Esophagus (tissue), 2 donors: ENCODE measurements around the gene ELFN2. TPM values are rescaled to one million over a fixed set of nuclear protein-coding genes. Genes with fewer than 3 reads are reported as not detected.

Experiments used
- H3K27ac ChIP-seq, 2 donors: one replicate each; pipeline ENCODE4 v1.5.1; 2013; ENCODE audit warnings: low read depth in 2 of 2, mild to moderate bottlenecking in 2 of 2, inconsistent platforms in 1 of 2, low read length in 1 of 2, moderate library complexity in 1 of 2
- H3K27me3 ChIP-seq, 2 donors: one replicate each; pipeline ENCODE4 v1.6.1; 2013; ENCODE audit warnings: low read length in 2 of 2, control low read depth in 1 of 2, mild to moderate bottlenecking in 1 of 2; ENCODE audit not compliant: insufficient read depth in 2 of 2, control insufficient read depth in 1 of 2
- H3K36me3 ChIP-seq, 2 donors: one replicate each; pipeline ENCODE4 v1.6.1; 2013; ENCODE audit warnings: low read length in 1 of 2; ENCODE audit not compliant: control insufficient read depth in 2 of 2, insufficient read depth in 2 of 2
- H3K4me1 ChIP-seq, 2 donors: one replicate each; pipeline ENCODE4 v1.6.1; 2013; ENCODE audit warnings: low read length in 1 of 2; ENCODE audit not compliant: control insufficient read depth in 2 of 2, insufficient read depth in 2 of 2
- H3K4me3 ChIP-seq, 2 donors: one replicate each; pipeline ENCODE4 v1.5.1; 2013; ENCODE audit warnings: low read length in 2 of 2, mild to moderate bottlenecking in 2 of 2, low read depth in 1 of 2, moderate library complexity in 1 of 2
- H3K9me3 ChIP-seq, 2 donors: one replicate each; pipeline ENCODE4 v1.6.1; 2013; ENCODE audit warnings: mild to moderate bottlenecking in 2 of 2, low read depth in 1 of 2, low read length in 1 of 2, moderate library complexity in 1 of 2; ENCODE audit not compliant: control insufficient read depth in 2 of 2, insufficient read depth in 1 of 2
- WGBS, 2 donors: extraction: QIAGEN DNeasy Blood & Tissue Kit; methylation state at CpG; one replicate each; pipeline ENCODE4 v1.1.7; 2013; 5-methylcytosine and 5-hydroxymethylcytosine counted together
- polyA plus RNA-seq, 2 donors: library from polyadenylated mRNA; stranded (reverse); fragments of 200-250 nt; gene quantifications; one replicate each; pipeline ENCODE4 v1.2.3, GENCODE V29; 2013
- donor health status: healthy with polysubstance abuse.
- donor health status: Bipolar disorder and iron deficiency.

ELFN2 gene
- polyA plus RNA-seq, 2 donors: 0.01 to 0.02 TPM

DNA sequence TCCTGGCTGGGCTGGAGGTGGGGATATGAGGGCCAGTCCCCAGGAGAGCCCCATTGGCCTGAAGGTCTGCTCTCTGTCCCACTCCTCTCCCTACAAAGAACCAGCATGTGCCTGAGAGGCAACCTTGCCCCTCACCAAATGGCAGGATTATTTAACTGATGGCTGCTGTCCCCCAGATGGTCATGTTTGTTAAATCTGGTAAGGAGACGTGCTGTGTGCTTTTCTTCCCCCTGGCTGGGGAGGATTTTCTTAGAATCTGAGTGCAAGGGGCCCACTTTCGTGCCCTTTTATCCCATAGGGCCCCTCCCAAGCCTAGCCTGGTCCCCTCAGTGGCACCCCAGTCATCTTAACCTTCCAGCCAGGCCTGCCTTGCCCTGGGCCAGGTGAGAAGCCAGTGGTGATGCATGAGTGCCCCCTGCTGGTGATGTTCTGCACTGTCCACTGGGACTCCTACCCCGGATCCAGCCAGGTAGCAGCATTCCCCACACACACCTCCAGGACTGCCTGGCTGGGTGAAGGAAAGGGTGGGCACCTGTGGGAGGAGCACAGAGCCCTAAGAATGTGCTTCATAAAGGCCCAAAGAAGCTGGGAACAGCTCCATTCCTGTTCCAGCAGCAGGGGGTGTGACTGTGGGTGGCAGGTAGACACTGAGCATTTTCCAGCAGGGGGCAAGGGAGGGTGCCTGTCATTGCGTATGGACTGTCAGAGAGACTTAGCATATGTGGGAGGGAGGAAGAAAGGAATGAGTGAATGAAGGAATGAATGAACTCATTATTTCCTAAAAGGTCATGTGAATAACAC, 30.0 kb upstream of the ELFN2 start:
- Histone ChIP-seq H3K27ac (no peak overlapping the region), H3K27me3 (no peaks in the 10 kb centered on the region)

DNA sequence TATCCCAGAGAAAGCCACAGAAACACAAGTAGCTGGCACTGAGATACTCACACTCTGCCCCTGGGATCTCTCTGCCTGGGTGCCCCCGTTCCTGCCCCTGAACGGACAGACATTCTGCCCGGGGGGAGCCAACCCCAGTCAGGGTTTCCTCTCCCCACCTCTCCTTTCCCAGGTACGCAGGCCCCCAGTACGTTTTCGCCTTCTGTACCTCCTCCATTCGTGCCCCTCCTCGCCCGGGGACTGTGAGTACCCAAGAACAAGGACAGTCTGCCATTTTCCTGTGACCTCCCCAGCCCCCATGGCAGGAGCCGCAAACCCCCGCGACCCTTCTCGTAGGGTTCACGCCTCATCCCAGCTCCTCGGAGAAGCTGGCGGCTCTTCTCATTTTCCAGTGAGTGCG, 29.1 kb upstream of the ELFN2 start:
- no peaks in the 10 kb centered on the region for H3K36me3 ChIP-seq
- no peaks in the 10 kb centered on the region for H3K9me3 ChIP-seq
- WGBS, 2 donors: 65 to 74% methylated on average over 17 of the region's 17 CpGs
- H3K27me3 ChIP-seq: no peaks in the 10 kb centered on the region
- H3K4me3 ChIP-seq: no peak overlapping the region
- H3K4me1 ChIP-seq: no peaks in the 10 kb centered on the region
- H3K27ac ChIP-seq: no peak overlapping the region

More for the DNA sequence above, 30.0 kb upstream of the ELFN2 start:
- H3K9me3 ChIP-seq: no peaks in the 10 kb centered on the region
- H3K4me1 ChIP-seq: no peaks in the 10 kb centered on the region
- no peaks in the 10 kb centered on the region for H3K36me3 ChIP-seq
- no peak overlapping the region for H3K4me3 ChIP-seq
- 31 to 32% methylated on average over 4 of the region's 4 CpGs for WGBS, 2 donors

DNA sequence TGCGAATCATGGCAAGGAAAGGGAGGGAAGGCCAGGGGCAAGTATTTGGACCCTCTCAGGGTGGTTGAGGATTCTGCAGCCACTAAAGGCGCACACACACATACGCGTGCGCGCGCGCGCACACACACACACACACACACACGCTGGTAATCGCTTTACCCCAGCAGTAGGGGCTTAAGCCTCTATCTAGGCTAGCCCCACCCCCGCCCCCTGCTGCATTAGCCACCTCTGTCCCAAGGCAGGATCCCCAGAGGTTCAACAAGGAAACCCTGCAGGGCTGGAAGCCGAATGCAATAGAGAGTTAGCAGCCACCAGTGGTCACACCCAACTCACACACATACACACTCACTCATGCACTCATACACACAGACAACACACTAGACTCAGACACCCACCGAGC, 28.6 kb upstream of the ELFN2 start:
- 68 to 77% methylated on average over 14 of the region's 14 CpGs for WGBS, 2 donors

DNA sequence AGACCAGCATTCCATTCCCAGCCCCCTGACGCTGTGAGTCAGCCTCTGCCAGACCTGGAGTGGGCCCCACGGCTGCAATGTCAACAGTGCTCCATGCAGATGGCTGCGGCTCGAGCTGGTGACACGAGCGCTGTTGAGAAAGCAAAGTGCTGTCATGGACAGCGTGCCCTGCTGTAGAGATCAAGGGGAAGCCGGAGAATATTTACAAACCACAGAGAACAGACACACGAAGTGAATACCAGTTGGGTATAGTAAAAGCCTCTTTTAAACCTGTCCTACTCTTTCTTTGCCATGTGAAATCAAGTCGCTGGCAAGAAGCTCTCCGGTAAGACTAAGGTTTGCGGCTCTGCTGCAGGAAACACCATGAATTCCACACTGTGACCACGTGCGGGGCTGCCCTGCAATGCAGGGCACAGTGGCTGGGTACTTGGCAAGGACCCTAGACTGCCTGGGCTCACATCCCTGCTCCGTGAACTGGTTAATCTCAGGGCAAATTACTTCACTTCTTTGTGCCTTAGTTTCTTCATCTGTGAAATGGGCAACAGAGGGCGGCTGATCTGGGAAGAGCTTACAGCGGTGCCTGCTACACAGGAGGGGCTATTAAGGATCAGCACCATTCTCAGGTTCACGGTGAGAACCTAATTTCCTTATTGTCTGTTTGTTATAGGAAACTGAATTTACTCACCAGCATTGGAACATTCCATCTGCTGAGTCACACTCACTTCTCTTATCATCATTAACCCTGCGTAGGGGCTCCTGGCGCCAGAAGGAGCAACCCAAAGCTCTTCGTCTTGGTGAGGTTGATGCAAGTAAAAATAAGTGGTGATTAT, 27.8 kb upstream of the ELFN2 start:
- Histone ChIP-seq H3K9me3 (no peaks in the 10 kb centered on the region), H3K27me3 (no peaks in the 10 kb centered on the region), H3K4me3 (no peak overlapping the region), H3K36me3 (no peaks in the 10 kb centered on the region), H3K27ac (no peak overlapping the region), H3K4me1 (no peaks in the 10 kb centered on the region)
- 32 to 40% methylated on average over 21 of the region's 21 CpGs for WGBS, 2 donors

More for the DNA sequence above, 28.6 kb upstream of the ELFN2 start:
- Histone ChIP-seq H3K4me1 (no peaks in the 10 kb centered on the region), H3K27ac (no peak overlapping the region), H3K9me3 (no peaks in the 10 kb centered on the region), H3K27me3 (no peaks in the 10 kb centered on the region), H3K36me3 (no peaks in the 10 kb centered on the region), H3K4me3 (no peak overlapping the region)

DNA sequence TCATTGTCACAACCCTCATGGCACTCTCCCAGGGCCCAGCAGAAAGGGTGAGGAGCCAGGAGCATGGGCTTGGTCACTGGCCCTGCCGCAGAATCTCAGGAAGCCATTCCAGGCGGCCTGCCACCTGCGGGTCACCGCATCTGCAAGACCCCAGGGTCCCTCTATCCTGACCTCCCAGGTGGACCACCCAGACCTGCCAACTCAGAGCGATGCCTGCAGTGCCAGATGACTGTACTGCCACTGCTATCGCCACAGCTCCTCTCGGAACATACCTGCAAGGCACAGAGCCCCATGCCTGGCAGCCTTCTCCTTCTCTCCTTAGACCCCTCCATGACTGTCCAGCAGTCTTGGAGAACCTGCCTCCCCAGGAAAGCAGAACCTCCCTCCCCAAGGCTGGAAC, 26.4 kb upstream of the ELFN2 start:
- no peaks in the 10 kb centered on the region for H3K27me3 ChIP-seq
- no peaks in the 10 kb centered on the region for H3K36me3 ChIP-seq
- 89 to 92% methylated on average over 7 of the region's 7 CpGs for WGBS, 2 donors
- H3K27ac ChIP-seq: no peak overlapping the region
- H3K9me3 ChIP-seq: no peaks in the 10 kb centered on the region
- no peak overlapping the region for H3K4me3 ChIP-seq
- H3K4me1 ChIP-seq: no peaks in the 10 kb centered on the region

DNA sequence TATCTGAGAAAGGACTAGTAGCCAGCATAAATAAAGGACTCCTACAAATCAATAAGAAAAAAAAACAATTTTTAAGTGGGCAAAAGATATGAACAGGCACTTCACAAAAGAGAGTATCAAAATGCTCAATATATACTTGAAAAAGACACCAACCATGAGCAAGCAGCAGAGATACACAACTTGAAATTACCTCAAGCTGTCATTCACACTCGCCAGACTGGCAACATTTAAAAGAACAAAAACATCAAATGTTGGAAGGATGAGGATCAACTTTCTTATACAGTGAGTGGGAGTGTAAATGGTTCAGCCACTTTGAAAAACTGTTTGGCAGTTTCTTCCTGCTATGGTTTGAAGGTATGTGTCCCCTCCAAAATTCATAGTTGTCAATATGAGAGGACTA, 23.9 kb upstream of the ELFN2 start:
- Histone ChIP-seq H3K27ac (no peak overlapping the region), H3K4me1 (no peaks in the 10 kb centered on the region), H3K4me3 (no peak overlapping the region), H3K9me3 (no peaks in the 10 kb centered on the region), H3K27me3 (no peaks in the 10 kb centered on the region), H3K36me3 (no peaks in the 10 kb centered on the region)
- 43 to 81% methylated on average over 1 of the region's 1 CpG for WGBS, 2 donors

DNA sequence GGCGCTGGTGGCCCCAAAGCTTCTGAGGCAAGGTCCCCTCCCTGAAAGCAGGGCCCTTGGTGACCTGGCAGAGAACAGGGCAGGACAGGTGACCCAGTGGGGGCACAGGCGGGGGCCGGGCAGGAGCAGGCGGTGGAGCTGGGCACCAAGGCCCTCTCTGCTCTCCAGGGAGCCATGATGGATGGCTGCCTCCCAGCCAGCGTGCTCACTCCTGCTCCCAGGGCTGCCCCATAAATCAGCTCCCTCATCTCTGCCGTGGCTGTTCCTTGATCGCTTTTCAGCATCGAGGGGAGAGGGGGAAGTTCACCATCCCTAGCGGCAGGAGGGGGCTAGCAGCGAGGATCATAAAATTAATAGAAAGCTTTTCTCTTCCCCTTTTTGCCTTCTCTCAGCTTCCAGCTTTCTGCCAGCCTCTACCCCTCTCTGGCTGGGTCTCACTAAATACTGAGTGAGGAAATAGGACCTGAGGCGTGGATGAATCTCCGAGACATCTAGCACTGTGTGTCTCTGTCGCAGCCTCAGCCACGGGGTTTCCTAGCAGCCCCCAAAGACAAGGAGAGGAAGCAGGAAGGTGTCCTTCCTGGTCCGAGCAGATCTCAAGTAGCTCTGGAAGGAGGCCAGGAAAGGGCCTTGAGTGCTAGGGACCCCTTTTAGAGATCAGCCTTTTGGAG, 22.2 kb upstream of the ELFN2 start:
- no peak overlapping the region for H3K27ac ChIP-seq
- no peaks in the 10 kb centered on the region for H3K9me3 ChIP-seq
- H3K27me3 ChIP-seq: no peaks in the 10 kb centered on the region
- 53 to 60% methylated on average over 15 of the region's 15 CpGs for WGBS, 2 donors
- no peaks in the 10 kb centered on the region for H3K36me3 ChIP-seq
- H3K4me3 ChIP-seq: no peak overlapping the region
- H3K4me1 ChIP-seq: no peaks in the 10 kb centered on the region

DNA sequence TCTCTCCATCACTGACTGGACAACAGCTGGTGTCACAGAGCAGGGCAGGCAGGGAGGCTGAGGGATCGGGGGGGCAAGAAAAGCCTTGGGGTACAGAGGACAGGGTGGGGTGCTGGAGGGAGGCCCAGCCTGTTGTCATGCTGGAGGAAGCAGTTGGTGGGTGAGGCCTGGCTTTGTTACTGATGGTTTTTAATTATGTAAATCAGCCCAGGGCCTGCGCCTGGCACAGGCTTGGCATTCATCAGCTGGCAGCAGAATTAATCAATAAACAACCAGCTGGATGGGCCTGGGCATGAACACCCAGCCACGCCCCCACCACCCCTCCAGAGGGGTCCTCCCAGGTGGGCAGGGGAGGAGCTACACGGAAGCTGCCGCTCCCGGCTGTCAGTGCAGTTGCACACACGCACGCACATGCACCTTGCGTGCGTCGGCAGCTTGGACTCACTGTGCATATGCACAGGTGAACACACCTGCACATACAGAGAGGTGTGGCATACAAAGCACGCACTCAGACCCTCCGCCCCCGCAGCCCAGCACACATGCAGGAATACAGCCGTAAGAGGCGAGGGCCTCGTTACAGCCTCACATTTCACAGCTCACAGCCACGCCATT, 21.3 kb upstream of the ELFN2 start:
- H3K4me3 ChIP-seq: no peak overlapping the region
- WGBS, 2 donors: 49 to 50% methylated on average over 18 of the region's 18 CpGs
- no peaks in the 10 kb centered on the region for H3K4me1 ChIP-seq
- H3K9me3 ChIP-seq: no peaks in the 10 kb centered on the region
- H3K27me3 ChIP-seq: no peaks in the 10 kb centered on the region
- no peak overlapping the region for H3K27ac ChIP-seq
- H3K36me3 ChIP-seq: no peaks in the 10 kb centered on the region

DNA sequence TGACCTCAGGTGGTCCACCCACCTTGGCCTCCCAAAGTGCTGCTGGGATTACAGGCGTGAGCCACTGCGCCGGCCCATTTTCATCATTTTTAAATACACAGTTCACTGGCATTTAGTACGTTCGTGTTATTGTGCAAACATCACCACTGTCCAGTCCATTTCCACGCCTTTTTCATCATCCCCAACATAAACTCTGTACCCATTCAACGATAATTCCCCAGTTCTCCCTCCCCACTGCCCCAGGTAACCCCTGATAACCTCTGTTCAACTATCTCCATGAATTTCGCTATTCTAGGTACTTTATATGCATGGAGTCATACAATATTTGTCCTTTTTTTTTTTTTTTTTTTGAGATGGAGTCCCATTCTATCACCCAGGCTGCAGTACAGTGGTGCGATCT, 18.2 kb upstream of the ELFN2 start:
- Histone ChIP-seq H3K4me1 (no peaks in the 10 kb centered on the region), H3K9me3 (peaks cover 0 to 8% of the 10 kb centered on the region in 2 donors), H3K4me3 (no peak overlapping the region), H3K36me3 (no peaks in the 10 kb centered on the region), H3K27me3 (peaks cover 0 to 3% of the 10 kb centered on the region in 2 donors), H3K27ac (no peak overlapping the region)
- WGBS, 2 donors: 78 to 81% methylated on average over 9 of the region's 9 CpGs
